Keratinocyte (primary cell): ENCODE measurements around the gene SLC25A15. TPM values are rescaled to one million over a fixed set of nuclear protein-coding genes. Genes with fewer than 3 reads are reported as not detected.
A peak's percentile ranks its signal among the peaks of the same experiment; 100 is the strongest.

ENCODE experiments used
- DNase-seq: peaks from one replicate; pipeline ENCODE4 v3.0.0-alpha.2; 2011; ENCODE audit warnings: low read depth, missing footprints, low spot score
- FAIRE-seq: peaks from 2 replicates; lab custom pipeline; 2011; peaks lifted over from hg19 to GRCh38; lab: Jason Lieb, UNC
- H2AFZ ChIP-seq: 2 replicates; pipeline ENCODE4 v1.6.0; 2012; ENCODE audit warnings: low read length, control low read depth, inconsistent platforms; ENCODE audit not compliant: control insufficient read depth
- H3K27ac ChIP-seq: 2 replicates; pipeline ENCODE4 v1.5.1; 2011; ENCODE audit warnings: low read length; ENCODE audit not compliant: control insufficient read depth, insufficient read depth
- H3K27me3 ChIP-seq: 3 replicates; pipeline ENCODE4 v1.6.0; 2011; ENCODE audit warnings: low read length; ENCODE audit not compliant: control insufficient read depth, insufficient read depth; ENCODE audit errors: extremely low read depth
- H3K36me3 ChIP-seq, 2 experiments: 2 replicates in 1 of 2; 3 replicates in 1 of 2; pipeline ENCODE4 v1.5.1; 2011; ENCODE audit warnings: low read length in 2 of 2, mild to moderate bottlenecking in 1 of 2; ENCODE audit not compliant: control insufficient read depth in 2 of 2, insufficient read depth in 2 of 2; ENCODE audit errors: extremely low read depth in 1 of 2
- H3K4me1 ChIP-seq: 3 replicates; pipeline ENCODE4 v1.5.1; 2011; ENCODE audit warnings: low read length; ENCODE audit not compliant: control insufficient read depth, insufficient read depth; ENCODE audit errors: extremely low read depth
- H3K4me2 ChIP-seq: 3 replicates; pipeline ENCODE4 v1.6.0; 2011; ENCODE audit warnings: low read depth, low read length; ENCODE audit not compliant: control insufficient read depth, insufficient read depth; ENCODE audit errors: extremely low read depth
- H3K4me3 ChIP-seq, 3 experiments: fragments of 200-600 bp in 1 of 3; sonication (generic) in 1 of 3; 2 replicates in 2 of 3; 3 replicates in 1 of 3; pipeline ENCODE4 v1.5.1; 2011 to 2016; ENCODE audit warnings: low read length in 3 of 3, mild to moderate bottlenecking in 3 of 3, control low read depth in 2 of 3, inconsistent platforms in 1 of 3, low read depth in 1 of 3, mixed read lengths in 1 of 3, mixed run types in 1 of 3, moderate library complexity in 1 of 3; ENCODE audit not compliant: control insufficient read depth in 2 of 3, insufficient read depth in 2 of 3; ENCODE audit errors: extremely low read depth in 1 of 3
- H3K79me2 ChIP-seq: 2 replicates; pipeline ENCODE4 v1.6.0; 2012; ENCODE audit warnings: low read length; ENCODE audit not compliant: control insufficient read depth, insufficient read depth
- H3K9ac ChIP-seq: 3 replicates; pipeline ENCODE4 v1.6.0; 2011; ENCODE audit warnings: low read length; ENCODE audit not compliant: control insufficient read depth, insufficient read depth; ENCODE audit errors: extremely low read depth
- H3K9me1 ChIP-seq: 3 replicates; pipeline ENCODE4 v1.6.0; 2011; ENCODE audit warnings: low read length; ENCODE audit not compliant: control insufficient read depth, insufficient read depth; ENCODE audit errors: extremely low read depth
- H3K9me3 ChIP-seq: 2 replicates; pipeline ENCODE4 v1.5.1; 2012; ENCODE audit warnings: low read depth, low read length; ENCODE audit not compliant: control insufficient read depth
- H4K20me1 ChIP-seq: 3 replicates; pipeline ENCODE4 v1.6.0; 2011; ENCODE audit warnings: low read length; ENCODE audit not compliant: control insufficient read depth, insufficient read depth; ENCODE audit errors: extremely low read depth
- EZH2 ChIP-seq: IDR thresholded peaks from one replicate; pipeline ENCODE4 v1.6.1; 2012; ENCODE audit warnings: inconsistent platforms, mild to moderate bottlenecking, low read length, moderate library complexity
- dilution Hi-C: fragments of 300-500 bp; cut with MboI; formaldehyde crosslinking; loops from one replicate; pipeline ENCODE4 v1.7.0; 2020; ENCODE audit warnings: low sequenced_read_pairs; ENCODE audit not compliant: extremely low pct_ligation_motif_present
- polyA minus RNA-seq, 3 experiments: library from RNA; depleted of rRNA, polyadenylated mRNA; stranded (reverse); fragments of >200 nt; gene quantifications; 1 replicate in 1 of 3; 2 replicates in 1 of 3; 3 replicates in 1 of 3; pipeline ENCODE4 v1.2.3, GENCODE V29; 2011
- polyA plus RNA-seq, 5 experiments: library from polyadenylated mRNA; depleted of rRNA in 3 of 5; stranded (reverse) in 3 of 5; stranded (forward) in 1 of 5; unstranded in 1 of 5; fragments of >200 nt; gene quantifications; 1 replicate in 1 of 5; 2 replicates in 3 of 5; 3 replicates in 1 of 5; pipeline versions ENCODE4 v1.2.1 to v1.2.3, GENCODE V29; 2011 to 2012; ENCODE audit warnings: missing spikeins in 2 of 5, low read depth in 1 of 5, low replicate concordance in 1 of 5
- TF ChIP-seq, protein P1 (sequence below), 3 experiments: IDR thresholded peaks in 1 of 3; conservative IDR thresholded peaks in 1 of 3; optimal IDR thresholded peaks in 1 of 3; 2 replicates in 2 of 3; 3 replicates in 1 of 3; pipeline versions ENCODE3 to v1.5.1; 2011; ENCODE audit warnings: low read length in 3 of 3, mild to moderate bottlenecking in 3 of 3, moderate library complexity in 2 of 3, control low read depth in 1 of 3, inconsistent platforms in 1 of 3; ENCODE audit not compliant: insufficient read depth in 2 of 3; ENCODE audit errors: extremely low read depth in 1 of 3

The SLC25A15 gene
- polyA plus RNA-seq (8.7 to 13.1 TPM (median 11.1 TPM) in 3 replicates), polyA minus RNA-seq (12.2 to 37.2 TPM (median 19.6 TPM) in 3 replicates)
- polyA plus RNA-seq (2011; ENCODE audit: low read depth), result 4.6 TPM
- 9.0 and 11.3 TPM in 2 replicates for polyA plus RNA-seq (2011; cell fraction: cytosol; rRNA removed)
- 4.8 and 6.2 TPM in 2 replicates for polyA plus RNA-seq (2011; cell fraction: nucleus; rRNA removed)
- 5.1 and 10.9 TPM in 2 replicates for polyA plus RNA-seq (2012; ENCODE audit: low replicate concordance)
- 17.3 TPM for polyA minus RNA-seq (2011; cell fraction: cytosol; rRNA and poly(A)+ RNA removed)
- 6.2 and 7.1 TPM in 2 replicates for polyA minus RNA-seq (2011; cell fraction: nucleus; rRNA and poly(A)+ RNA removed)

DNA sequence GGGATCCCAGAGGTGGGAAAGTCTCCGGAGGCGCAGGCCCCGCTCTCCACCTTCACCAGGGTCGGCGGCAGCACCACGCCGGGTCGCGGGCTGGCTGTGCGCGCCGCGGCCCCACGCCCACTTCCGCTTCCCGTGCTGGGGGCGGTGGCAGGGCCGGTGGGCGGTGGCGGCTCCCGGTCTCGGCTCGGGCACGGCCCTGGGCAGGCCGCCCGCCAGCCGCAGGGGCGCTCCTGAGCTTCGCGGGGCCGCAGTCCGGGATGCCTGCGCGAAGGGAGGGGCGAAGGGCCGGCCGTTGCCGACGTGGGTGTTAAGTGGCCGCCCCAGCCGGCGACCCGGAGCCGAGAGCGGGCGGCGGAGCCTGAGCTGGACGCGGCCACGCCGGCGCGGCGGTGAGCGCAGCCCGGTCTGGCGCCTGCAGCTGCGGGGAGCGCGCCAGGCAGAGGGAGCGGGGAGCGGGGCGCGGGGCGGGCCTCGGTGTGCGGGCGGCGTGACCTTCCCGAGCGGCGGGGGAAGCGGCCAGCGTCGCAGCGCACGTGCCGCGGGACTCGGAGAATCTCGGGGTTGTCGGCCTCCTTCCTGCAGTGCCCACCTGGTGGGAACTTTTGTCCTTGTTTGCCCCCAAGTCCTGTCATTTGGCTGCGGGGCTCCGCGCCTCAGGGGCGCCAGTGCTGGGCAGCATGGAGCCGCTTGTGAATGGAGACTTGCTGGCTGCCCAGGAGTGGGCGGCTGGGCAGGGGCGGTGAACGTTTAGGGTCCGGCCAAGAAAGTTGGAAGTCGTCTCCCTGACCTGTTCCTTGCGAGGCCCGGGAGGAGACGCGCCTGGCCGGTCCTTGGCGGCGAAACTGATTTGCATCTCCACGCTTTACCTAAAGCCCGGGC, at the start of gene SLC25A15:
TSS of gene SLC25A15 (plus strand) at position 337 of the 879 bp plus-strand sequence. CDS start 3,616 bp downstream, outside the sequence.
- H3K9ac ChIP-seq, result peak within 1 kb of the TSS; percentile 86
- H3K79me2 ChIP-seq, result peaks cover 11% of the 10 kb centered on the region
- TF ChIP-seq EZH2, result no peak
- TF ChIP-seq, protein P1, sequence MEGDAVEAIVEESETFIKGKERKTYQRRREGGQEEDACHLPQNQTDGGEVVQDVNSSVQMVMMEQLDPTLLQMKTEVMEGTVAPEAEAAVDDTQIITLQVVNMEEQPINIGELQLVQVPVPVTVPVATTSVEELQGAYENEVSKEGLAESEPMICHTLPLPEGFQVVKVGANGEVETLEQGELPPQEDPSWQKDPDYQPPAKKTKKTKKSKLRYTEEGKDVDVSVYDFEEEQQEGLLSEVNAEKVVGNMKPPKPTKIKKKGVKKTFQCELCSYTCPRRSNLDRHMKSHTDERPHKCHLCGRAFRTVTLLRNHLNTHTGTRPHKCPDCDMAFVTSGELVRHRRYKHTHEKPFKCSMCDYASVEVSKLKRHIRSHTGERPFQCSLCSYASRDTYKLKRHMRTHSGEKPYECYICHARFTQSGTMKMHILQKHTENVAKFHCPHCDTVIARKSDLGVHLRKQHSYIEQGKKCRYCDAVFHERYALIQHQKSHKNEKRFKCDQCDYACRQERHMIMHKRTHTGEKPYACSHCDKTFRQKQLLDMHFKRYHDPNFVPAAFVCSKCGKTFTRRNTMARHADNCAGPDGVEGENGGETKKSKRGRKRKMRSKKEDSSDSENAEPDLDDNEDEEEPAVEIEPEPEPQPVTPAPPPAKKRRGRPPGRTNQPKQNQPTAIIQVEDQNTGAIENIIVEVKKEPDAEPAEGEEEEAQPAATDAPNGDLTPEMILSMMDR (optimal IDR thresholded peaks at IDR 0.05 in 1 of 3, IDR thresholded peaks at IDR 0.05 in 1 of 3, conservative IDR thresholded peaks at IDR 0.05 in 1 of 3; ENCODE audit: extremely low read depth in 1 of 3, insufficient read depth in 2 of 3, low read length in 3 of 3), result peak in 1 of 3 experiments; percentile 43
- dilution Hi-C loops, result no loop called here
- peak within 1 kb of the TSS; percentile 96 for H3K4me2 ChIP-seq
- peak within 1 kb of the TSS; percentile 70 to 84 (median 80) for H3K4me3 ChIP-seq
- H3K9me3 ChIP-seq, result no peaks in the 10 kb centered on the region
- peaks cover 7% of the 10 kb centered on the region for H3K4me1 ChIP-seq
- no peaks in the 10 kb centered on the region for H4K20me1 ChIP-seq
- no peaks in the 10 kb centered on the region for H3K9me1 ChIP-seq
- no peaks in the 10 kb centered on the region for H3K27me3 ChIP-seq
- peak within 1 kb of the TSS; percentile 52 for H3K27ac ChIP-seq
- H2AFZ ChIP-seq, result peak within 1 kb of the TSS; percentile 95
- no peak for DNase-seq
- no peak for FAIRE-seq
- H3K36me3 ChIP-seq, result peaks cover 3 to 7% of the 10 kb centered on the region in 2 experiments

DNA sequence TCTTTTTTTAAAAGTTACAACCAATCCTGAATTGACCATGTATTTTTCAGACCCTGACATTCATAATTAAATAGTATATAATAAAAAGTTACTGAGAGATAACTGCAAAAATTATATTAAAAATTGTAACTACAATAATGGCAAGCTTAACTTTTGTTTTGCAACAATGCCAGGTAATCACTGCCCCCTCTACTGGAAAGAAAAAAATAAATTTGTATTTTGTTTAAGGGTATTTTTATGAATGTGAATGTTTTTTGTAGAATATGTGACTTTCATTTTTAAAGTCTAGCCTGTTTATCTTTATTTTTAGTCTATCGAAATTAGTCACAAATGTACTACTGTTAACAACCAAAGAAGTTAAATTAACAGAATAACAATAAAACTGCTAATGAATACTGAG, 40.1 kb upstream of the SLC25A15 start:
- H3K4me2 ChIP-seq, result no peak overlapping the region
- H3K4me1 ChIP-seq, result no peaks in the 10 kb centered on the region
- no peaks in the 10 kb centered on the region for H3K9me3 ChIP-seq
- peaks cover 0 to 1% of the 10 kb centered on the region in 2 experiments for H3K36me3 ChIP-seq
- no peak overlapping the region for H2AFZ ChIP-seq
- H4K20me1 ChIP-seq, result no peaks in the 10 kb centered on the region
- DNase-seq (no peak), FAIRE-seq (no peak)
- H3K9ac ChIP-seq, result no peak overlapping the region
- no peak overlapping the region for H3K27ac ChIP-seq
- H3K79me2 ChIP-seq, result no peaks in the 10 kb centered on the region
- H3K9me1 ChIP-seq, result no peaks in the 10 kb centered on the region
- TF ChIP-seq, protein P1 (optimal IDR thresholded peaks at IDR 0.05 in 1 of 3, IDR thresholded peaks at IDR 0.05 in 1 of 3, conservative IDR thresholded peaks at IDR 0.05 in 1 of 3; ENCODE audit: extremely low read depth in 1 of 3, insufficient read depth in 2 of 3, low read length in 3 of 3), result no peak
- TF ChIP-seq EZH2, result no peak
- no peaks in the 10 kb centered on the region for H3K27me3 ChIP-seq
- H3K4me3 ChIP-seq, result no peak overlapping the region
- dilution Hi-C loops, result no loop called here
